Thyroid gland (tissue), 4 donors: ENCODE measurements around the gene TCHH. TPM values are rescaled to one million over a fixed set of nuclear protein-coding genes. Genes with fewer than 3 reads are reported as not detected.

Source experiments
- DNase-seq, 2 donors: peaks; one replicate each; pipeline ENCODE4 v3.0.0-alpha.2; 2019
- H3K27ac ChIP-seq, 3 donors: fragments of 200-600 bp; sonication (generic); 1 replicate in 2 of 3; 2 replicates in 1 of 3; pipeline ENCODE4 v1.5.1; 2016 to 2019; ENCODE audit warnings: mild to moderate bottlenecking in 1 of 3, moderate library complexity in 1 of 3
- H3K27me3 ChIP-seq: fragments of 200-600 bp; sonication (generic); one replicate; pipeline ENCODE4 v1.5.1; 2019
- H3K36me3 ChIP-seq, 2 donors: fragments of 200-600 bp; sonication (generic); one replicate each; pipeline ENCODE4 v1.5.1; 2016 to 2019
- H3K4me1 ChIP-seq, 2 donors: fragments of 200-600 bp; sonication (generic); one replicate each; pipeline ENCODE4 v1.5.1; 2017 to 2019
- H3K4me3 ChIP-seq, 3 donors: fragments of 200-600 bp; sonication (generic); replicated peaks in 1 of 3; 1 replicate in 2 of 3; 2 replicates in 1 of 3; pipeline ENCODE4 v1.5.1; 2016; ENCODE audit warnings: mild to moderate bottlenecking in 1 of 3
- H3K9me3 ChIP-seq: fragments of 200-600 bp; sonication (generic); one replicate; pipeline ENCODE4 v1.5.1; 2017
- CTCF ChIP-seq, 6 experiments: fragments of 200-600 bp in 3 of 6; fragments of 450-650 bp in 3 of 6; sonication (generic) in 3 of 6; IDR thresholded peaks; one replicate each; pipeline ENCODE4 v1.5.1; 2016 to 2019; ENCODE audit warnings: antibody characterized with exemption in 6 of 6, mild to moderate bottlenecking in 2 of 6, inconsistent platforms in 1 of 6, moderate library complexity in 1 of 6
- POLR2A ChIP-seq, 2 donors: fragments of 450-650 bp; IDR thresholded peaks; one replicate each; pipeline ENCODE4 v1.6.1; 2017; ENCODE audit warnings: antibody characterized with exemption in 2 of 2, mild to moderate bottlenecking in 2 of 2, moderate library complexity in 1 of 2
- WGBS, 2 donors: methylation state at CpG; one replicate each; pipeline ENCODE4 v1.1.5; 2017; 5-methylcytosine and 5-hydroxymethylcytosine counted together
- intact Hi-C: fragments of 100-400 bp; cut with DNase I; formaldehyde crosslinking; loops from one replicate; pipeline ENCODE4 v1.15.1; 2023
- total RNA-seq, 4 donors: library from RNA; depleted of rRNA; stranded (reverse); fragments of >200 nt; gene quantifications; one replicate each; pipeline ENCODE4 v1.2.3, GENCODE V29; 2016

TCHH gene
- total RNA-seq, 4 donors from 2014 or later: 0.11 to 0.40 (median 0.13) TPM; not detected in 1

- peak in 1 of 2 donors; percentile 12 for DNase-seq
- Histone ChIP-seq H3K4me1 (peaks cover 25 to 38% of the 10 kb centered on the region in 2 donors), H3K27ac (no peak overlapping the region), H3K4me3 (peak overlapping the region; percentile 4 to 26 (median 20)), H3K36me3 (no peaks in the 10 kb centered on the region), H3K27me3 (peaks cover 43% of the 10 kb centered on the region), H3K9me3 (no peaks in the 10 kb centered on the region)
- intact Hi-C loops: no loop called here
- WGBS, 2 donors: 1 to 2% methylated on average over 59 to 60 of the region's 60 CpGs
- no peak for TF ChIP-seq POLR2A (IDR thresholded peaks at IDR 0.05)
- TF ChIP-seq CTCF (IDR thresholded peaks at IDR 0.05): no peak
Observed at GRCh38 chr1:152110860-152111514, 4.3 kb downstream of the TCHH start.

- Histone ChIP-seq H3K36me3 (no peaks in the 10 kb centered on the region), H3K4me1 (peaks cover 25 to 38% of the 10 kb centered on the region in 2 donors), H3K27me3 (peaks cover 43% of the 10 kb centered on the region), H3K9me3 (no peaks in the 10 kb centered on the region), H3K27ac (no peak overlapping the region), H3K4me3 (peak overlapping the region; percentile 4 to 26 (median 20))
- peak in 1 of 2 donors; percentile 8 for DNase-seq
- no peak for TF ChIP-seq POLR2A (IDR thresholded peaks at IDR 0.05)
- intact Hi-C loops: no loop called here
- 3 to 5% methylated on average over 31 of the region's 31 CpGs for WGBS, 2 donors
Observed at GRCh38 chr1:152110365-152110859, 4.8 kb downstream of the TCHH start.

GRCh38 chr1:152109998-152110294 lies 5.3 kb downstream of the TCHH start:
- Histone ChIP-seq H3K27ac (no peak overlapping the region), H3K4me1 (peaks cover 25 to 38% of the 10 kb centered on the region in 2 donors), H3K9me3 (no peaks in the 10 kb centered on the region), H3K27me3 (peaks cover 43% of the 10 kb centered on the region), H3K36me3 (no peaks in the 10 kb centered on the region), H3K4me3 (peak overlapping the region in 1 of 3 donors; percentile 4)
- intact Hi-C loops: no loop called here
- no peak for DNase-seq
- WGBS, 2 donors: 11% methylated on average over 15 of the region's 15 CpGs
- TF ChIP-seq POLR2A (IDR thresholded peaks at IDR 0.05) (no peak), CTCF (IDR thresholded peaks at IDR 0.05) (no peak)

GRCh38 chr1:152109231-152109997 lies 5.8 kb downstream of the TCHH start:
- no peaks in the 10 kb centered on the region for H3K36me3 ChIP-seq
- H3K9me3 ChIP-seq: no peaks in the 10 kb centered on the region
- WGBS, 2 donors: 9 to 11% methylated on average over 31 of the region's 31 CpGs
- intact Hi-C loops: no loop called here
- no peak overlapping the region for H3K4me3 ChIP-seq
- H3K27me3 ChIP-seq: peaks cover 39% of the 10 kb centered on the region
- H3K4me1 ChIP-seq: peaks cover 25 to 38% of the 10 kb centered on the region in 2 donors
- DNase-seq: no peak
- TF ChIP-seq POLR2A (IDR thresholded peaks at IDR 0.05) (no peak), CTCF (IDR thresholded peaks at IDR 0.05) (no peak)
- no peak overlapping the region for H3K27ac ChIP-seq

- TF ChIP-seq POLR2A (IDR thresholded peaks at IDR 0.05): no peak
- no peak for TF ChIP-seq CTCF (IDR thresholded peaks at IDR 0.05)
- Histone ChIP-seq H3K4me1 (peaks cover 25 to 38% of the 10 kb centered on the region in 2 donors), H3K4me3 (no peak overlapping the region), H3K36me3 (no peaks in the 10 kb centered on the region), H3K27ac (no peak overlapping the region), H3K27me3 (peaks cover 36% of the 10 kb centered on the region), H3K9me3 (no peaks in the 10 kb centered on the region)
- no peak for DNase-seq
- WGBS, 2 donors: 21 to 23% methylated on average over 28 of the region's 28 CpGs
- intact Hi-C loops: no loop called here
Observed at GRCh38 chr1:152108882-152109222, 6.4 kb downstream of the TCHH start.
